HG03575 (cell line): Measurements from ENCODE around the gene H1-8.
"Not testable (repeated sequence)": the region's sequence is repeated elsewhere in the genome, so short reads cannot be mapped to it uniquely, and the experiment has no call there.

Experiments used
- ATAC-seq: cut with Tn5 transposase; IDR thresholded peaks from one replicate; pipeline ENCODE4 v1.9.1; 2021; ENCODE audit not compliant: unreplicated experiment, insufficient number of reproducible peaks, low FRiP score; ENCODE audit errors: extremely low read depth

The H1-8 gene

GRCh38 chr3:129514110-129514509, 28.9 kb upstream of the H1-8 start:
- ATAC-seq: no peak

- ATAC-seq: no peak
These were observed 28.4 kb upstream of the H1-8 start for GRCh38 chr3:129514563-129514962.

- not testable (repeated sequence) for ATAC-seq
These were observed 27.7 kb upstream of the H1-8 start for GRCh38 chr3:129515108-129515820.

- not testable (repeated sequence) for ATAC-seq
These were observed 27.0 kb upstream of the H1-8 start for GRCh38 chr3:129515821-129516432.

- no peak for ATAC-seq
These were observed 25.5 kb upstream of the H1-8 start for GRCh38 chr3:129517516-129517915.

- no peak for ATAC-seq
These were observed 24.9 kb upstream of the H1-8 start for GRCh38 chr3:129518038-129518561.

- no peak for ATAC-seq
These were observed 24.4 kb upstream of the H1-8 start for GRCh38 chr3:129518581-129518980.

- ATAC-seq: no peak
These were observed 23.5 kb upstream of the H1-8 start for GRCh38 chr3:129519449-129519848.

GRCh38 chr3:129519896-129520715, 22.9 kb upstream of the H1-8 start:
- ATAC-seq: no peak

GRCh38 chr3:129520960-129521359, 22.0 kb upstream of the H1-8 start:
- ATAC-seq: no peak

GRCh38 chr3:129521611-129522010, 21.4 kb upstream of the H1-8 start:
- ATAC-seq: no peak

GRCh38 chr3:129522953-129523352, 20.0 kb upstream of the H1-8 start:
- ATAC-seq: no peak

- no peak for ATAC-seq
These were observed 18.9 kb upstream of the H1-8 start for GRCh38 chr3:129524081-129524480.

- no peak for ATAC-seq
These were observed 17.5 kb upstream of the H1-8 start for GRCh38 chr3:129525341-129525968.

GRCh38 chr3:129526121-129526900, 16.7 kb upstream of the H1-8 start:
- no peak for ATAC-seq

GRCh38 chr3:129527262-129527661, 15.7 kb upstream of the H1-8 start:
- ATAC-seq: no peak

GRCh38 chr3:129528589-129529100, 14.3 kb upstream of the H1-8 start, which contains the start of gene RHO:
RHO (plus strand) TSS chr3:129528639; CDS start chr3:129528734, 95 bp downstream.
- ATAC-seq: no peak

GRCh38 chr3:129529436-129530210, 13.4 kb upstream of the H1-8 start:
- no peak for ATAC-seq
